Endometrial microvascular endothelial cells (primary cell): ENCODE results near the gene DMPK. TPM values are rescaled to one million over a fixed set of nuclear protein-coding genes. Genes with fewer than 3 reads are reported as not detected.
"Not testable (repeated sequence)": the region's sequence is repeated elsewhere in the genome, so short reads cannot be mapped to it uniquely, and the experiment has no call there.

Experiments used
- in situ Hi-C: cut with HindIII; loops from 2 replicates; pipeline ENCODE4 v1.10.0; 2017; ENCODE audit warnings: low sequenced_read_pairs, low pct_unique_long_range_greater_than_20kb; ENCODE audit errors: inconsistent ontology term
- total RNA-seq: library from RNA; depleted of rRNA; stranded (reverse); fragments of >200 nt; gene quantifications from one replicate; pipeline ENCODE4 v1.2.3, GENCODE V29; 2015; ENCODE audit errors: inconsistent ontology term

DMPK gene
- total RNA-seq, 1 donor from 2014 or later = 8.6 TPM

- in situ Hi-C loops = no loop called here
Measured at GRCh38 chr19:45761714-45762113, 20.6 kb downstream of the DMPK start.

DNA sequence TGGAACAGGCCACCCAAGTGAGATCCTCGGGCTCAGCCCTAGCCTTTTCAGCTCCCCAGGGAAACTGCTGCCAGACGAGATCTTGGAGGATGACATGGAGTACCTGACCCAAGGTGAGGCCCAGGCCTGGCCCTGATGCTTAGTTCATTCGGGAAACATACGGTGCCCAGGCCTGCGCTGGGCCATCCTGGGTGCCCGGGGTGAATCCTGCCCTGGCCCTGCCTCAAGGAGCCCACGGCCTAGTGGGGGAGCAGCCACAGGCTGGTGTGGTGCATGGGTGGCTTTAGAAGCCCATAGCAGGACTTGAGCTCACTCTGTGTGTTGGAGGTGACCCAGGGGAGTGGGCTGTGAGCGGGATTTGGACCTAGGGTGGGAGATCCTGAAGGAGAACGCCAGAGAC lies 23.4 kb downstream of the DMPK start:
- in situ Hi-C loops = no loop called here

- in situ Hi-C loops = no loop called here
Measured at GRCh38 chr19:45757695-45758094, 24.6 kb downstream of the DMPK start.

DNA sequence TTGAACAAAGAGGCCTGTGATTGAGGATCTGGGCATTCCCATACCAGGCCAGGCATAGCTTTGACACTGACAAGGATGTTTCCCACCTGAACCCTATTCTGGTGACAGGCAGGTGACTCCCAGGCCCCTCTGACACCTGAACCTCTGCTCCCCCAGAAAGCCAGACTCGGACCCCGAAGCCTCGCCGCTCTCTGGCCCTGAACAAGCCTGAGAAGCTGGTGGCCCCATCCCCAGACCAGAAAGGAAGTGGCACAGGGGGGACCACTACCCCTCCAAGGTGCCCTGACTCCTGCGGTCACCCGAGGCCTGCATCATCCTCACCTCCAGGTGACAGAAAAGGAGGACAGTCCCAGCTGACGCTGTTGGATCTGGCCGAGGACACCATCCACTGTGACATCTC lies 28.0 kb downstream of the DMPK start:
- in situ Hi-C loops = no loop called here

DNA sequence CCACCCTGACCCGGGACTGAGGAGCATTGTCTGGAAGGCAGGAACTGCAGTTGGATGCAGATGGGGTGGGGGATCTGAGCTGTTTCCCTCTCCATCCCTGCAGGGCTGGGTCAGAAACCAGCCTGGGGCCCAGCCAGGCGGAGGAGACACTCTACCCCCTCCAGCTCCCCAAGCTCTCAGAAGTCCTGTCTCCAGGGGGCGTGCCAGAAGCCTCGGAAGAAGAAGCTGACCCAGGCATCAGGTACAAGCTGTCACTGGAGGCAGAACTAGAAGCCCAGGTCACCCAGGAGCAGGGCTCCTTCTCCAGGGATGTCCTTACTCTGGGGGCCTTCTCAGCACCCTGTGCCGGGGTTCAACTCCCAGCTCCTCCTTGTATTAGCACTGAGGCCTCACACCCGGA lies 28.7 kb downstream of the DMPK start:
- in situ Hi-C loops = no loop called here

- in situ Hi-C loops = no loop called here
Measured at GRCh38 chr19:45752639-45753038, 29.7 kb downstream of the DMPK start.

DNA sequence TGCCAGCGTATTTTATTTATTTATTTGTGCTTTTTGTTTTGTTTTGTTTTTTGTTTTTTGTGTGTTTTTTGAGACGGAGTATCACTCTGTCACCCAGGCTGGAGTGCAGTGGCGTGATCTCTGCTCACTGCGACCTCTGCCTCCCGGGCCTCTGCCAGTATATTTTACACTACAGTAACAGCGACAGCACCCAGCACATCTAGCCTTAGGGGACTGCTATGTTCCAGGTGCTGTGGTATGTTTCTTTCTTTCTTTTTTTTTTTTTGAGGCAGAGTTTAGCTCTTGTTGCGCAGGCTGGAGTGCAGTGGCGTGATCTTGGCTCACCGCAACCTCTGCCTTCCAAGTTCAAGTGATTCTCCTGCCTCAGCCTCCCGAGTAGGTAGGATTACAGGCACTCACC lies 30.8 kb downstream of the DMPK start:
- in situ Hi-C loops = not testable (repeated sequence)

GRCh38 chr19:45747513-45747912 lies 34.8 kb downstream of the DMPK start:
- in situ Hi-C loops = no loop called here

DNA sequence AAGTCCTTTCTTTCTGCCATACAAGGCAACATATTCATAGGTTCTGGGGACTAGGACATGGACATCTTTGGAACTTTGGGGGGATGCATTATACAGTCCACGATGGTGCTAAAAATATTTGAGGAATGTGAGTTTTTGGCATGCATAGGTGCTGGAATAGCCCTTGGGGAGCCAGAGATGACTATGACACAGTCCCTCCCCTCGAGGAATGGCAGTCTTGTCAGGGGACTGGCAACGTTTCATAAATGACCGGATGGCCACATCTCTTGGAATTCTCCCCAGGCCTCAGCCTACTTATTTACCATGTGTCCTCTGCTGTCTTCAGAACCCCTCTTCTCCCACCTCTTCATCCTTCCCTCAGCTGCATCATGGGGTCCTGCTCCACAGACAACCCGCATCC lies 35.4 kb downstream of the DMPK start:
- in situ Hi-C loops = no loop called here

DNA sequence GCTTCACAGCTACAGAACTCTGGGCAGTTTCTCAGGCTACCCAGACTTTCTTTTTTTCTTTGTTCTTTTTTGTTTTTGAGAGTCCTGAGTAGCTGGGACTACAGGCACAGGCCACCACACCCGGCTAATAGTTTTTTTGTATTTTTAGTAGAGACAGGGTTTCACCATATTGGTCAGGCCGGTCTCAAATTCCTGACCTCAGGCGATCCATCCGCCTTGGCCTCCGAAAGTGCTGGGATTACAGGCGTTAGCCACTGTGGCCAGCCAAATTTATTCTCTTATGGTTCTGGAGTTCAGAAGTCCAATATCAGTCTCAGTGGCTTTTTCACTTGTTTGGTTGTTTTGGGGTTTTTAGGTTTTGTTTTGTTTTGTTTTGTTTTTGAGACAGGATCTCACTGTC lies 36.7 kb downstream of the DMPK start:
- in situ Hi-C loops = no loop called here

DNA sequence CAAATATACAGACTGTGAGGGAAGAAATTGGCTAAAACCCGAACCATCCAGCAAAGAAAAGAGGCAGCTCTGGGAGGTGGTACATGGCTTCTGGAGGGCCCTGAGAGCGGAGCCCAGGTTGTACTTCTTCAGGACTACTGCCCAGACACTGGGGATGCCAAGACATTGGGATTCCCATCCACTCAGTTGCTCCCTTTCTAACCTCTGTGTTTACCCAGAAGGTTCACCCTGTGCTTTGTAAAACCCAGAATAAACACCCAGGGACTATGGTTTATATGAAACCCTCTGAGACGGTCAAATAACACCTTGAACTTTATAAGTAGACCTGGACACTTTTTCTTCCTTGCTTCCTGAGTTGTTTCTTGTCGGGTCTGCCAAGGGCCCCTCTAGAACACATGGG lies 39.3 kb downstream of the DMPK start:
- in situ Hi-C loops = no loop called here

GRCh38 chr19:45739498-45740439 lies 42.5 kb downstream of the DMPK start:
- in situ Hi-C loops = no loop called here

- in situ Hi-C loops = no loop called here
Measured at GRCh38 chr19:45733160-45733810, 49.0 kb downstream of the DMPK start, which contains the start of gene MEIOSIN. Gene MEIOSIN (plus strand): TSS chr19:45733439. CDS start chr19:45735377, 1,938 bp downstream.

DNA sequence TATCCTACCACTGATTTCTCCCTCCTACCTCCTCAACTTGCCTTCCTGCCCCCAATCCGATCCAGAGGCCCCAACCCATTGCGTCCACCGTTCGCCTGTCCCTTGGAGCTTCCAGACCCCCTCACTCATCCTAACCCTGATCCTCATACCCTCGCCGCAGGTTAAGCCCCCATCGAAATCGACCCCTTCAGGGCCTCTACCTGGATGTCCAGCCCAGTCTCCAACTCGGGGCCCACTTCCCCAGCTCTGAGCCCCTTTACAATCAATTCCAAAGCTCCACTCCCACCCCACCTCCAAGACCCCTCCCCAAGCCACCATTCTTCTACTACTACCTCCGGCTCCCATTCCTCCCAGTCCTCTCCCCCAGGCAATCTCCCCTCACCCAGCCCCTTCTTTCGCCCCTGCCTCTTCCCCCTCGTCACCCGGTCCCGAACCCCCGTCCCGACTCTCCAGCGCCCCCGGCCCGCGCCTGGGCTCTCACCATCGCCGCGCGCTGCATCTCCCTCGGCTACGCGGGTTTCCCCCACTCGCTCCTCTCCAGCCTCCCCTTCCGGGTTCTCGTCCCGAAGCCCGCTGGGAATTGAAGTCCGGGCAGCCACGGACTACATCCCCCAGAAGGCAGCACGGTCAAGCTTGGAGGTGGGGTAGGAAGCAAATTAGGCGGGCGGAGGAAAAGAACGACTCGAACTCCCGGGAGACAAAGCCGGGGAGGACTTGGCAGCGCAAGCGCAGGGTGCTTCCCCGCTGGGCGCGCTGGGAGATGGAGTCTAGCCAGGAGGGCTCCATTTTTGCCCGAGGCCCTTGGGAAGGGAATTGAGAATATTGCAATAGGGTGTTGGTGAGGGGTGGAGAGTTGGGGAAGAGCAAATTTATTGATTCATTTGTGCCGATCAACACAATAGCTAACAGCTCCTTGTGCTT lies 51.7 kb downstream of the DMPK start, which contains the start of gene FBXO46:
Gene FBXO46, minus strand, starts transcription at position 529 of the 921 bp plus-strand sequence. CDS start 17,401 bp downstream, outside the sequence.
- in situ Hi-C loops = no loop called here

DNA sequence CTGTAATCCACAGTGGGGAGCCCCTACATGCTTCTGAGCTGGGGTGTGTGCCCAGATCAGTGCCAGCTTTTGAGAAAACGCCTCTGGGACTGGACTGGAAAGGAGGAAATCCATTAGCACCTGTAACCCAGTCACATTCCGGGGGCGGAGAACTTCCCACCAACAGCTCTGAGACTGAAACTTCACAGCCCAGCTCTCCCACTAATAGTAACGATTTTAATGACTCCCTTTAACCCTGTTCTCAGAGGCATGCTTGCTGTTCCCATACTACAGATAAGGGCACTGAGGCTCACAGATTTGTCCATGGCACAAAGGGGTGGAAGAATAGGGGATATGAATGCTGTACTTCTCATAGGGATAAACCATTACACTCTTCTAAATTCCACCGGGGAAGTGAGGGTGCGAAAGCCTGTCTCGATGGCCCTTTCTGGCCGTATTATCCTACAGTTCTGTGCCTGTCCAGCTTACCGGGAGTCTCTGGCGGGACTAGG lies 52.4 kb downstream of the DMPK start:
- in situ Hi-C loops = no loop called here

DNA sequence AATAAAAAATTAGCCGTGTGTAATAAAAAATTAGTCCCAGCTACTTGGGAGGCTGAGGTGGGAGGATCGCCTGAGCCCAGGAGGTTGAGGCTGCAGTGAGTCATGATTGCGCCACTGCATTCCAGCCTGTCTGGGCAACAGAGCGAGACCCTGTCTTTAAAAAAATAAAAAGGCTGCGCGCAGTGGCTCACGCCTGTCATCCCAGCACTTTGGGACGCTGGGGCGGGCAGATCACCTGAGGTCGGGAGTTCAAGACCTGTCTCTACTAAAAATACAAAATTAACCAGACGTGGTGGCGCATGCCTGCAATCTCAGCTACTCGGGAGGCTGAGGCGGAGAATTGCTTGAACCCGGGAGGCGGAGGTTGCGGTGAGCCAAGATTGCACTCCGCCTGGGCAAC lies 53.6 kb downstream of the DMPK start:
- in situ Hi-C loops = not testable (repeated sequence)

DNA sequence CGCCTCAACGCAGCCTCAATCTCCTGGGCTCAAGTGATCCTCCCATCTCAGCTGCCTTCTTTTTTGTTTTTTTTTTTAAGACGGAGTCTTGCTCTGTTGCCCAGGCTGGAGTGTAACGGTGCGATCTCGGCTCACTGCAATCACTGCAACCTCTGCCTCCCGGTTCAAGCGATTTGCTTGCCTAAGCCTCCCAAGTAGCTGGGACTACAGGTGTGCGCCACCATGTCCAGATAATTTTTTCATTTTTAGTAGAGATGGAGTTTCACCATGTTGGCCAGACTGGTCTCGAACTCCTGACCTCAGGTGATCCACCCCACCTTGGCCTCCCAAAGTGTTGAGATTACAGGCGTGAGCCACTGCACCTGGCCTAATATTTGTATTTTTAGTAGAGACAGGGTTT lies 62.2 kb downstream of the DMPK start:
- in situ Hi-C loops = not testable (repeated sequence)
